IMR-90 (cell line): Measurements from ENCODE around the gene CSTB.

ENCODE experiments used
- POLR2A ChIP-seq: IDR thresholded peaks from 2 replicates; pipeline ENCODE4 v1.6.1; 2012; ENCODE audit warnings: mild to moderate bottlenecking, low read depth, low read length
- RCOR1 ChIP-seq: IDR thresholded peaks from 2 replicates; pipeline ENCODE4 v1.6.1; 2012; ENCODE audit warnings: mild to moderate bottlenecking, low read length, improper control_type of control experiment; ENCODE audit not compliant: insufficient replicate concordance
- SMC3 ChIP-seq: fragments of 150-350 bp; IDR thresholded peaks from 2 replicates; pipeline ENCODE4 v1.6.1; 2016; ENCODE audit warnings: low read depth, mild to moderate bottlenecking, antibody characterized with exemption, low read length, moderate library complexity
- TF ChIP-seq, protein P1 (sequence below): conservative IDR thresholded peaks from 2 replicates; pipeline ENCODE4 v1.5.1; 2012; ENCODE audit warnings: mild to moderate bottlenecking, low read depth, low read length, improper control_type of control experiment

DNA sequence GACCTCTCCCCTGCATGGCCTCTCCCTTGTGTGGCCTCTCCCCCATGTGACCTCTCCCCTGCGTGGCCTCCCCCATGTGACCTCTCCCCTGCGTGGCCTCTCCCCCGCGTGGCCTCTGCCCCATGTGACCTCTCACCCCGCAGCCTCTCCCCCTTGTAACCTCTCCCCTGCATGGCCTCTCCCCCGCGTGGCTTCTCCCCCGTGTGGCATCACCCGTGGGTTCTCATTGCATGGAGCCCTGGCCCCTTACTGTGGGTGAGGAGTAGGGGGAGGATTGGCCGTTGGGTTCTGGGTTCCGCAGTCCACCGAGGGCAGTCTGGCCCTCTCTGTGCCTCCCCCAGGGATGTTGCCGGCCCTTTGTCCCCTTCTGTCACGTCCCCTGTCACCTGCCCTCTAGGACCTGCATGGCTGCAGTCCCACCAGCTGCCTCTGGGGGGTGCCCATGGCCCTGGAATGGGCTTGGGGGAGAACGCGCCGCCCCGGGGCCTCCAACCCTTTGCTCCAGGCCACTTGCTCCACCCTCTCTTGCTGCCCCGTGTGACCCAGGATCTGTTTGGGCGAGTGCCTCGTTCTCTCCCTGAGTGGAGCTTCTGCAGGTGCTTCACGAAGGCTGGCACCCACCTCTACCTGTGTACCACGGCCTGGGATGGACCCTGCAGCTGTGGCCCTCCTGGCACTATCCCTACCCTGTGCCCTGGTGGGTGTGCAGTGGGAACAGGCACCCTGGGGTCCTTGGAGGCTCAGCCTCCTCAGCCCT lies 34.6 kb upstream of the CSTB start:
- TF ChIP-seq POLR2A (no peak; the same call in 1 of the 2 replicates), RCOR1 (no peak), SMC3 (peak; percentile 81)
- TF ChIP-seq, protein P1, sequence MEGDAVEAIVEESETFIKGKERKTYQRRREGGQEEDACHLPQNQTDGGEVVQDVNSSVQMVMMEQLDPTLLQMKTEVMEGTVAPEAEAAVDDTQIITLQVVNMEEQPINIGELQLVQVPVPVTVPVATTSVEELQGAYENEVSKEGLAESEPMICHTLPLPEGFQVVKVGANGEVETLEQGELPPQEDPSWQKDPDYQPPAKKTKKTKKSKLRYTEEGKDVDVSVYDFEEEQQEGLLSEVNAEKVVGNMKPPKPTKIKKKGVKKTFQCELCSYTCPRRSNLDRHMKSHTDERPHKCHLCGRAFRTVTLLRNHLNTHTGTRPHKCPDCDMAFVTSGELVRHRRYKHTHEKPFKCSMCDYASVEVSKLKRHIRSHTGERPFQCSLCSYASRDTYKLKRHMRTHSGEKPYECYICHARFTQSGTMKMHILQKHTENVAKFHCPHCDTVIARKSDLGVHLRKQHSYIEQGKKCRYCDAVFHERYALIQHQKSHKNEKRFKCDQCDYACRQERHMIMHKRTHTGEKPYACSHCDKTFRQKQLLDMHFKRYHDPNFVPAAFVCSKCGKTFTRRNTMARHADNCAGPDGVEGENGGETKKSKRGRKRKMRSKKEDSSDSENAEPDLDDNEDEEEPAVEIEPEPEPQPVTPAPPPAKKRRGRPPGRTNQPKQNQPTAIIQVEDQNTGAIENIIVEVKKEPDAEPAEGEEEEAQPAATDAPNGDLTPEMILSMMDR = peak; percentile 88
